ENCODE data around the gene FCRLA. TPM values are rescaled to one million over a fixed set of nuclear protein-coding genes. Genes with fewer than 3 reads are reported as not detected.

The FCRLA gene
- total RNA-seq, 1 experiment from 2014 or later: 0.25 TPM

DNA sequence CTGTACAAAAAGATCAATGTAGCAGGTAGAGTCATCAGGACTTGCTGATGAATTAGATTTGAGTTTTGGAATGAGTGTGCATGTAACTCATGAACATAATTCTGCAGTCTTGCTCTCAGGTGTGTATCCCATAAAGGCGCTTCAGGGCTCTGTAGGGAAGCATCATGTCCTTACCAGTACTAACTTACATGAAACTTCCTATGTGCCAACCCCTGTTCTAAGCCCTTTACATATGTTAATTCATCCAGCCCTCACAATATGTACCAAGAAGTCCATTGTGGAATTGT lies 12.2 kb downstream of the FCRLA start:
- no TSS peak for BruUV-seq (replicated peaks)
- RAD21 ChIA-PET (ENCODE audit: low non-redundant PET in 1 of 2, low total read pairs in 2 of 2, uncharacterized antibody in 2 of 2, unreplicated experiment in 2 of 2): no interaction called here

More for the DNA sequence above, 12.2 kb downstream of the FCRLA start:
- DNase-seq (ENCODE audit: low read depth, low spot score) (no peak), ATAC-seq (no peak)
- Histone ChIP-seq H2AFZ (ENCODE audit: low read depth, low read length, poor library complexity, severe bottlenecking) (no peak overlapping the region), H3K36me3 (ENCODE audit: control insufficient read depth in 1 of 2, insufficient read depth in 2 of 2, low read length in 2 of 2) (no peaks in the 10 kb centered on the region), H4K20me1 (ENCODE audit: insufficient read depth) (no peaks in the 10 kb centered on the region), H3K9me3 (ENCODE audit: control insufficient read depth in 1 of 2, insufficient read depth in 1 of 2, low read depth in 1 of 2, low read length in 2 of 2) (no peaks in the 10 kb centered on the region), H3K9ac (ENCODE audit: low read length) (no peak overlapping the region), H3K27ac (ENCODE audit: low read depth, low read length) (no peak overlapping the region), H3K4me2 (ENCODE audit: low read length) (no peak overlapping the region), H3K79me2 (ENCODE audit: insufficient read depth, low read length) (no peaks in the 10 kb centered on the region), H3K9me2 (ENCODE audit: insufficient read depth) (no peaks in the 10 kb centered on the region), H3K27me3 (ENCODE audit: insufficient read depth, low read length) (no peaks in the 10 kb centered on the region), H3K4me3 (replicated peaks in 1 of 2; ENCODE audit: low read depth in 1 of 2, low read length in 2 of 2) (no peak overlapping the region), H3K4me1 (ENCODE audit: control insufficient read depth in 1 of 2, insufficient read depth in 2 of 2, low read length in 2 of 2) (peaks cover 7 to 34% of the 10 kb centered on the region in 2 experiments)
- POLR2A ChIA-PET: no interaction called here
- intact Hi-C loops (cut with micrococcal nuclease): no loop called here
- CTCF ChIA-PET: no interaction called here
- no peak for TF ChIP-seq EGR1 (IDR thresholded peaks at IDR 0.05; ENCODE audit: low read depth)
- no peak for TF ChIP-seq CEBPB (IDR thresholded peaks at IDR 0.05; ENCODE audit: low read depth)
- TF ChIP-seq ZNF274 (IDR thresholded peaks at IDR 0.05; ENCODE audit: low read depth, low read length): no peak
- TF ChIP-seq JUND (IDR thresholded peaks at IDR 0.05): no peak
- TF ChIP-seq YY1 (IDR thresholded peaks at IDR 0.05; ENCODE audit: extremely low read depth, insufficient replicate concordance, low read depth, low read length): no peak
- no peak for TF ChIP-seq EZH2phosphoT487 (IDR thresholded peaks at IDR 0.05; ENCODE audit: borderline replicate concordance)
- TF ChIP-seq SIN3A (IDR thresholded peaks at IDR 0.05; ENCODE audit: low read depth): no peak
- TF ChIP-seq POLR2AphosphoS5 (IDR thresholded peaks at IDR 0.05; ENCODE audit: low read depth, low read length): no peak
- TF ChIP-seq POLR2A (IDR thresholded peaks at IDR 0.05; ENCODE audit: borderline replicate concordance, extremely low read depth, insufficient read depth, insufficient read length): no peak
- TF ChIP-seq ZFX (IDR thresholded peaks at IDR 0.05): no peak
- TF ChIP-seq, protein P1, sequence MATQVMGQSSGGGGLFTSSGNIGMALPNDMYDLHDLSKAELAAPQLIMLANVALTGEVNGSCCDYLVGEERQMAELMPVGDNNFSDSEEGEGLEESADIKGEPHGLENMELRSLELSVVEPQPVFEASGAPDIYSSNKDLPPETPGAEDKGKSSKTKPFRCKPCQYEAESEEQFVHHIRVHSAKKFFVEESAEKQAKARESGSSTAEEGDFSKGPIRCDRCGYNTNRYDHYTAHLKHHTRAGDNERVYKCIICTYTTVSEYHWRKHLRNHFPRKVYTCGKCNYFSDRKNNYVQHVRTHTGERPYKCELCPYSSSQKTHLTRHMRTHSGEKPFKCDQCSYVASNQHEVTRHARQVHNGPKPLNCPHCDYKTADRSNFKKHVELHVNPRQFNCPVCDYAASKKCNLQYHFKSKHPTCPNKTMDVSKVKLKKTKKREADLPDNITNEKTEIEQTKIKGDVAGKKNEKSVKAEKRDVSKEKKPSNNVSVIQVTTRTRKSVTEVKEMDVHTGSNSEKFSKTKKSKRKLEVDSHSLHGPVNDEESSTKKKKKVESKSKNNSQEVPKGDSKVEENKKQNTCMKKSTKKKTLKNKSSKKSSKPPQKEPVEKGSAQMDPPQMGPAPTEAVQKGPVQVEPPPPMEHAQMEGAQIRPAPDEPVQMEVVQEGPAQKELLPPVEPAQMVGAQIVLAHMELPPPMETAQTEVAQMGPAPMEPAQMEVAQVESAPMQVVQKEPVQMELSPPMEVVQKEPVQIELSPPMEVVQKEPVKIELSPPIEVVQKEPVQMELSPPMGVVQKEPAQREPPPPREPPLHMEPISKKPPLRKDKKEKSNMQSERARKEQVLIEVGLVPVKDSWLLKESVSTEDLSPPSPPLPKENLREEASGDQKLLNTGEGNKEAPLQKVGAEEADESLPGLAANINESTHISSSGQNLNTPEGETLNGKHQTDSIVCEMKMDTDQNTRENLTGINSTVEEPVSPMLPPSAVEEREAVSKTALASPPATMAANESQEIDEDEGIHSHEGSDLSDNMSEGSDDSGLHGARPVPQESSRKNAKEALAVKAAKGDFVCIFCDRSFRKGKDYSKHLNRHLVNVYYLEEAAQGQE (IDR thresholded peaks at IDR 0.05; ENCODE audit: low read depth): no peak
- no peak for TF ChIP-seq ELF1 (IDR thresholded peaks at IDR 0.05; ENCODE audit: borderline replicate concordance, low read depth)
- TF ChIP-seq, protein P2, sequence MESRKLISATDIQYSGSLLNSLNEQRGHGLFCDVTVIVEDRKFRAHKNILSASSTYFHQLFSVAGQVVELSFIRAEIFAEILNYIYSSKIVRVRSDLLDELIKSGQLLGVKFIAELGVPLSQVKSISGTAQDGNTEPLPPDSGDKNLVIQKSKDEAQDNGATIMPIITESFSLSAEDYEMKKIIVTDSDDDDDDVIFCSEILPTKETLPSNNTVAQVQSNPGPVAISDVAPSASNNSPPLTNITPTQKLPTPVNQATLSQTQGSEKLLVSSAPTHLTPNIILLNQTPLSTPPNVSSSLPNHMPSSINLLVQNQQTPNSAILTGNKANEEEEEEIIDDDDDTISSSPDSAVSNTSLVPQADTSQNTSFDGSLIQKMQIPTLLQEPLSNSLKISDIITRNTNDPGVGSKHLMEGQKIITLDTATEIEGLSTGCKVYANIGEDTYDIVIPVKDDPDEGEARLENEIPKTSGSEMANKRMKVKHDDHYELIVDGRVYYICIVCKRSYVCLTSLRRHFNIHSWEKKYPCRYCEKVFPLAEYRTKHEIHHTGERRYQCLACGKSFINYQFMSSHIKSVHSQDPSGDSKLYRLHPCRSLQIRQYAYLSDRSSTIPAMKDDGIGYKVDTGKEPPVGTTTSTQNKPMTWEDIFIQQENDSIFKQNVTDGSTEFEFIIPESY (IDR thresholded peaks at IDR 0.05; ENCODE audit: extremely low read depth, insufficient replicate concordance, low read length): no peak
- TF ChIP-seq EZH2 (IDR thresholded peaks at IDR 0.05): no peak
